Immature natural killer cell (primary cell): ENCODE results near the gene HAS3. TPM values are rescaled to one million over a fixed set of nuclear protein-coding genes. Genes with fewer than 3 reads are reported as not detected.
A peak's percentile ranks its signal among the peaks of the same experiment; 100 is the strongest.
"Not testable (repeated sequence)": the region's sequence is repeated elsewhere in the genome, so short reads cannot be mapped to it uniquely, and the experiment has no call there.

ENCODE experiments used
- DNase-seq, 3 donors: peaks; one replicate each; pipeline ENCODE4 v3.0.0; 2022; ENCODE audit warnings: mixed read lengths in 1 of 3
- H3K27ac Mint-ChIP-seq, 6 donors: one replicate each; pipeline ENCODE4 v1.8.0; 2020; ENCODE audit warnings: mixed read lengths in 6 of 6, mild to moderate bottlenecking in 5 of 6, inconsistent platforms in 4 of 6, moderate library complexity in 3 of 6
- H3K27me3 Mint-ChIP-seq, 3 donors: one replicate each; pipeline ENCODE4 v1.8.0; 2020 to 2021; ENCODE audit warnings: low read depth in 3 of 3, mild to moderate bottlenecking in 3 of 3, mixed read lengths in 3 of 3, moderate library complexity in 3 of 3, inconsistent platforms in 1 of 3
- H3K36me3 Mint-ChIP-seq, 3 donors: one replicate each; pipeline ENCODE4 v1.8.0; 2020; ENCODE audit warnings: mixed read lengths in 3 of 3, inconsistent platforms in 2 of 3, mild to moderate bottlenecking in 2 of 3
- H3K4me1 Mint-ChIP-seq, 2 donors: one replicate each; pipeline ENCODE4 v1.8.0; 2020; ENCODE audit warnings: inconsistent platforms in 2 of 2, mild to moderate bottlenecking in 2 of 2, mixed read lengths in 2 of 2, moderate library complexity in 1 of 2
- H3K4me3 Mint-ChIP-seq, 5 donors: one replicate each; pipeline ENCODE4 v1.8.0; 2020; ENCODE audit warnings: mild to moderate bottlenecking in 5 of 5, mixed read lengths in 5 of 5, inconsistent platforms in 3 of 5, moderate library complexity in 3 of 5
- H3K9me3 Mint-ChIP-seq, 6 donors: one replicate each; pipeline ENCODE4 v1.8.0; 2020; ENCODE audit warnings: mild to moderate bottlenecking in 6 of 6, mixed read lengths in 6 of 6, inconsistent platforms in 4 of 6, moderate library complexity in 3 of 6
- polyA plus RNA-seq, 3 donors: library from polyadenylated mRNA; unstranded; fragments of 300-500 nt; fragmentation: Illumina TruSeq; gene quantifications; one replicate each; pipeline ENCODE4 v1.2.3, GENCODE V29; 2021

HAS3 gene
- polyA plus RNA-seq, 3 donors from 2014 or later = 0.32 to 0.35 TPM; not detected in 1

- Mint-ChIP-seq H3K4me1 (peaks cover 0 to 5% of the 10 kb centered on the region in 2 donors), H3K36me3 (peaks cover 0 to 16% (median 8%) of the 10 kb centered on the region in 3 donors), H3K9me3 (no peaks in the 10 kb centered on the region), H3K4me3 (no peak overlapping the region), H3K27me3 (peaks cover 0 to 3% (median 0%) of the 10 kb centered on the region in 3 donors), H3K27ac (peak overlapping the region in 1 of 6 donors; percentile 46)
- DNase-seq = no peak
These were observed 10.4 kb downstream of the HAS3 start for GRCh38 chr16:69115837-69116236.

GRCh38 chr16:69116256-69116875 lies 10.9 kb downstream of the HAS3 start:
- Mint-ChIP-seq H3K27me3 (peaks cover 0 to 3% (median 0%) of the 10 kb centered on the region in 3 donors), H3K9me3 (no peaks in the 10 kb centered on the region), H3K36me3 (peaks cover 0 to 21% (median 8%) of the 10 kb centered on the region in 3 donors), H3K4me3 (no peak overlapping the region), H3K4me1 (peaks cover 0 to 5% of the 10 kb centered on the region in 2 donors), H3K27ac (peak overlapping the region in 1 of 6 donors; percentile 46)
- DNase-seq = no peak

GRCh38 chr16:69116906-69117305 lies 11.5 kb downstream of the HAS3 start:
- no peaks in the 10 kb centered on the region for H3K9me3 Mint-ChIP-seq
- H3K27me3 Mint-ChIP-seq = peaks cover 0 to 2% (median 0%) of the 10 kb centered on the region in 3 donors
- H3K4me3 Mint-ChIP-seq = no peak overlapping the region
- no peak overlapping the region for H3K27ac Mint-ChIP-seq
- DNase-seq = no peak
- H3K36me3 Mint-ChIP-seq = peaks cover 0 to 21% (median 8%) of the 10 kb centered on the region in 3 donors
- H3K4me1 Mint-ChIP-seq = peaks cover 0 to 5% of the 10 kb centered on the region in 2 donors

GRCh38 chr16:69118468-69118867 lies 13.0 kb downstream of the HAS3 start:
- Mint-ChIP-seq H3K4me1 (peaks cover 0 to 5% of the 10 kb centered on the region in 2 donors), H3K9me3 (no peaks in the 10 kb centered on the region), H3K4me3 (no peak overlapping the region), H3K27ac (no peak overlapping the region), H3K36me3 (peaks cover 0 to 21% (median 8%) of the 10 kb centered on the region in 3 donors), H3K27me3 (no peaks in the 10 kb centered on the region)
- DNase-seq = no peak

GRCh38 chr16:69118994-69119393 lies 13.5 kb downstream of the HAS3 start:
- H3K27ac Mint-ChIP-seq = no peak overlapping the region
- peaks cover 1 to 8% of the 10 kb centered on the region in 2 donors for H3K4me1 Mint-ChIP-seq
- no peaks in the 10 kb centered on the region for H3K9me3 Mint-ChIP-seq
- H3K4me3 Mint-ChIP-seq = no peak overlapping the region
- no peak for DNase-seq
- peaks cover 0 to 21% (median 8%) of the 10 kb centered on the region in 3 donors for H3K36me3 Mint-ChIP-seq
- H3K27me3 Mint-ChIP-seq = no peaks in the 10 kb centered on the region

GRCh38 chr16:69119536-69119935 lies 14.1 kb downstream of the HAS3 start:
- DNase-seq = no peak
- Mint-ChIP-seq H3K9me3 (no peaks in the 10 kb centered on the region), H3K27ac (no peak overlapping the region), H3K27me3 (no peaks in the 10 kb centered on the region), H3K36me3 (peaks cover 0 to 21% (median 8%) of the 10 kb centered on the region in 3 donors), H3K4me3 (no peak overlapping the region), H3K4me1 (peaks cover 3 to 11% of the 10 kb centered on the region in 2 donors)

GRCh38 chr16:69120096-69120664 lies 14.7 kb downstream of the HAS3 start:
- Mint-ChIP-seq H3K9me3 (no peaks in the 10 kb centered on the region), H3K27me3 (no peaks in the 10 kb centered on the region), H3K36me3 (peaks cover 0 to 17% (median 5%) of the 10 kb centered on the region in 3 donors), H3K4me3 (no peak overlapping the region), H3K4me1 (peaks cover 3 to 6% of the 10 kb centered on the region in 2 donors), H3K27ac (no peak overlapping the region)
- DNase-seq = no peak

- H3K4me1 Mint-ChIP-seq = peaks cover 14 to 19% of the 10 kb centered on the region in 2 donors
- DNase-seq = peak; percentile 55 to 71 (median 58)
- no peaks in the 10 kb centered on the region for H3K9me3 Mint-ChIP-seq
- H3K27ac Mint-ChIP-seq = peak overlapping the region in 1 of 6 donors; percentile 65
- peaks cover 0 to 3% (median 0%) of the 10 kb centered on the region in 3 donors for H3K27me3 Mint-ChIP-seq
- peaks cover 0 to 5% (median 0%) of the 10 kb centered on the region in 3 donors for H3K36me3 Mint-ChIP-seq
- no peak overlapping the region for H3K4me3 Mint-ChIP-seq
These were observed 18.5 kb downstream of the HAS3 start for GRCh38 chr16:69123910-69124309.

GRCh38 chr16:69124406-69124805 lies 19.0 kb downstream of the HAS3 start:
- H3K36me3 Mint-ChIP-seq, H3K4me3 Mint-ChIP-seq, DNase-seq, H3K27me3 Mint-ChIP-seq, H3K27ac Mint-ChIP-seq, H3K9me3 Mint-ChIP-seq: not testable (repeated sequence)
- peaks cover 15 to 21% of the 10 kb centered on the region in 2 donors for H3K4me1 Mint-ChIP-seq

GRCh38 chr16:69124961-69125360 lies 19.5 kb downstream of the HAS3 start:
- not testable (repeated sequence) for H3K9me3 Mint-ChIP-seq, H3K4me3 Mint-ChIP-seq, H3K36me3 Mint-ChIP-seq, DNase-seq, H3K27ac Mint-ChIP-seq, H3K27me3 Mint-ChIP-seq
- peaks cover 20 to 26% of the 10 kb centered on the region in 2 donors for H3K4me1 Mint-ChIP-seq

- H3K27me3 Mint-ChIP-seq = peaks cover 0 to 4% (median 0%) of the 10 kb centered on the region in 3 donors
- peaks cover 0 to 2% (median 0%) of the 10 kb centered on the region in 3 donors for H3K36me3 Mint-ChIP-seq
- H3K4me3 Mint-ChIP-seq = no peak overlapping the region
- no peak overlapping the region for H3K27ac Mint-ChIP-seq
- no peaks in the 10 kb centered on the region for H3K9me3 Mint-ChIP-seq
- no peak for DNase-seq
- peaks cover 31 to 39% of the 10 kb centered on the region in 2 donors for H3K4me1 Mint-ChIP-seq
These were observed 20.8 kb downstream of the HAS3 start for GRCh38 chr16:69126221-69126620.

- not testable (repeated sequence) for H3K27ac Mint-ChIP-seq, H3K9me3 Mint-ChIP-seq, DNase-seq, H3K4me3 Mint-ChIP-seq, H3K36me3 Mint-ChIP-seq, H3K27me3 Mint-ChIP-seq
- peaks cover 36 to 45% of the 10 kb centered on the region in 2 donors for H3K4me1 Mint-ChIP-seq
These were observed 21.3 kb downstream of the HAS3 start for GRCh38 chr16:69126801-69127200.

- H3K27me3 Mint-ChIP-seq = peaks cover 2 to 18% (median 7%) of the 10 kb centered on the region in 3 donors
- H3K27ac Mint-ChIP-seq = peak overlapping the region in 1 of 6 donors; percentile 40
- no peaks in the 10 kb centered on the region for H3K9me3 Mint-ChIP-seq
- no peaks in the 10 kb centered on the region for H3K36me3 Mint-ChIP-seq
- no peak for DNase-seq
- H3K4me3 Mint-ChIP-seq = no peak overlapping the region
- peaks cover 40 to 50% of the 10 kb centered on the region in 2 donors for H3K4me1 Mint-ChIP-seq
These were observed 22.6 kb downstream of the HAS3 start for GRCh38 chr16:69127966-69128510.

GRCh38 chr16:69130461-69130860 lies 25.0 kb downstream of the HAS3 start:
- Mint-ChIP-seq H3K4me3 (peak overlapping the region; percentile 46 to 94 (median 87)), H3K9me3 (no peaks in the 10 kb centered on the region), H3K4me1 (peaks cover 48 to 62% of the 10 kb centered on the region in 2 donors), H3K27me3 (peaks cover 2 to 18% (median 7%) of the 10 kb centered on the region in 3 donors), H3K27ac (peak overlapping the region; percentile 2 to 93 (median 88)), H3K36me3 (no peaks in the 10 kb centered on the region)
- no peak for DNase-seq
